NCI-H1105 (cell line): ENCODE measurements around the gene RPL19.
"Not testable (repeated sequence)": the region's sequence is repeated elsewhere in the genome, so short reads cannot be mapped to it uniquely, and the experiment has no call there.

ENCODE experiments used
- DNase-seq: peaks from one replicate; lab custom pipeline; 2025; lab: John Stamatoyannopoulos, UW

RPL19 gene

GRCh38 chr17:39244016-39244599 lies 44.0 kb downstream of the RPL19 start:
- DNase-seq = no peak

- peak; percentile 44 for DNase-seq
Observed at GRCh38 chr17:39244600-39245570, 44.8 kb downstream of the RPL19 start.

GRCh38 chr17:39246274-39246673 lies 46.2 kb downstream of the RPL19 start:
- no peak for DNase-seq

- not testable (repeated sequence) for DNase-seq
Observed at GRCh38 chr17:39250076-39250475, 50.0 kb downstream of the RPL19 start.

DNA sequence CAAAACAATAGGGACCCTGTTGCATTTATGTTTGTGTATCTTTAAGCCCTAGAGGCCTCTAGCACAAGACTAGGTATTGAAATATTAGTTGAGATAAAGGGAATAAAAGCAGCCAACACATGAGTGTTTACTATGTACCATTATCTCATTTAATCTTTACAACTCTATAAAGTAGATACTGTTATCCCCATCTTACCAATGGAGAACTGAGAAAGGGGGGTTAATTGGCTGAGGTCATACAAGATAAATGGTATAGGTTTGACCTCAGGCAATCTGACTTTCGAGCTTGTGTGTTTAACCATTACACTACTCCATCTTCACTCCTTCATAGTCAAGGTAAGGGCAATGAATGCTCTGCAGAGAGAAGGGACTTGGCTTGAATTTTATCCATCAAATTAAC lies 51.9 kb downstream of the RPL19 start:
- DNase-seq = no peak

- DNase-seq = no peak
Observed at GRCh38 chr17:39252788-39253460, 52.8 kb downstream of the RPL19 start.
